T-helper 2 cell treated with Interferon-gamma antibody and Interleukin-4, amounts not matched to agents 5 μg/mL and 100 μg/mL, for 36 hours (primary cell): ENCODE data around the gene ANKRD39.

Source experiments
- DNase-seq: peaks from one replicate; pipeline ENCODE4 v3.0.0; 2021; ENCODE audit warnings: low spot score
- H3K27ac Mint-ChIP-seq: one replicate; pipeline ENCODE4 v1.8.0; 2021; ENCODE audit warnings: mild to moderate bottlenecking, mixed read lengths
- H3K27me3 Mint-ChIP-seq: one replicate; pipeline ENCODE4 v1.8.0; 2021; ENCODE audit warnings: low read depth, mixed read lengths
- H3K36me3 Mint-ChIP-seq: one replicate; pipeline ENCODE4 v1.8.0; 2021; ENCODE audit warnings: low read depth, mixed read lengths
- H3K4me1 Mint-ChIP-seq: one replicate; pipeline ENCODE4 v1.8.0; 2021; ENCODE audit warnings: low read depth, mixed read lengths
- H3K4me3 Mint-ChIP-seq: one replicate; pipeline ENCODE4 v1.8.0; 2022; ENCODE audit warnings: mild to moderate bottlenecking, moderate library complexity, mixed read lengths
- H3K9me3 Mint-ChIP-seq: one replicate; pipeline ENCODE4 v1.8.0; 2021; ENCODE audit warnings: mixed read lengths

The ANKRD39 gene

GRCh38 chr2:96826546-96827278, 31.1 kb downstream of the ANKRD39 start:
- no peak for DNase-seq
- no peaks in the 10 kb centered on the region for H3K9me3 Mint-ChIP-seq
- H3K27ac Mint-ChIP-seq: no peak overlapping the region
- H3K36me3 Mint-ChIP-seq: peaks cover 38% of the 10 kb centered on the region
- peaks cover under 1% of the 10 kb centered on the region for H3K4me1 Mint-ChIP-seq
- no peak overlapping the region for H3K4me3 Mint-ChIP-seq
- no peaks in the 10 kb centered on the region for H3K27me3 Mint-ChIP-seq

- H3K9me3 Mint-ChIP-seq: no peaks in the 10 kb centered on the region
- peaks cover 15% of the 10 kb centered on the region for H3K4me1 Mint-ChIP-seq
These were observed 32.8 kb downstream of the ANKRD39 start for GRCh38 chr2:96825057-96825456.

GRCh38 chr2:96824079-96824870, 33.5 kb downstream of the ANKRD39 start:
- Mint-ChIP-seq H3K9me3 (no peaks in the 10 kb centered on the region), H3K27me3 (no peaks in the 10 kb centered on the region), H3K4me1 (peaks cover 23% of the 10 kb centered on the region), H3K27ac (no peak overlapping the region), H3K36me3 (peaks cover 35% of the 10 kb centered on the region), H3K4me3 (no peak overlapping the region)
- no peak for DNase-seq

More at GRCh38 chr2:96825057-96825456, 32.8 kb downstream of the ANKRD39 start:
- H3K27ac Mint-ChIP-seq: no peak overlapping the region
- no peak for DNase-seq
- no peak overlapping the region for H3K4me3 Mint-ChIP-seq
- no peaks in the 10 kb centered on the region for H3K27me3 Mint-ChIP-seq
- peaks cover 35% of the 10 kb centered on the region for H3K36me3 Mint-ChIP-seq

GRCh38 chr2:96823198-96823597, 34.6 kb downstream of the ANKRD39 start:
- Mint-ChIP-seq H3K4me1 (peaks cover 34% of the 10 kb centered on the region), H3K27ac (no peak overlapping the region), H3K9me3 (no peaks in the 10 kb centered on the region), H3K27me3 (no peaks in the 10 kb centered on the region), H3K4me3 (no peak overlapping the region), H3K36me3 (peaks cover 35% of the 10 kb centered on the region)
- no peak for DNase-seq

- H3K4me3 Mint-ChIP-seq: no peak overlapping the region
- H3K36me3 Mint-ChIP-seq: peaks cover 34% of the 10 kb centered on the region
- no peaks in the 10 kb centered on the region for H3K9me3 Mint-ChIP-seq
- H3K27me3 Mint-ChIP-seq: no peaks in the 10 kb centered on the region
- no peak overlapping the region for H3K27ac Mint-ChIP-seq
- no peak for DNase-seq
- peaks cover 38% of the 10 kb centered on the region for H3K4me1 Mint-ChIP-seq
These were observed 35.0 kb downstream of the ANKRD39 start for GRCh38 chr2:96822786-96823185.

- Mint-ChIP-seq H3K27ac (peak overlapping the region; percentile 45), H3K27me3 (no peaks in the 10 kb centered on the region), H3K9me3 (no peaks in the 10 kb centered on the region), H3K4me3 (peak overlapping the region; percentile 5), H3K4me1 (peaks cover 43% of the 10 kb centered on the region), H3K36me3 (peaks cover 37% of the 10 kb centered on the region)
- DNase-seq: no peak
These were observed 36.6 kb downstream of the ANKRD39 start for GRCh38 chr2:96821113-96821675.

GRCh38 chr2:96819876-96820511, 37.8 kb downstream of the ANKRD39 start:
- H3K9me3 Mint-ChIP-seq: no peaks in the 10 kb centered on the region
- H3K27me3 Mint-ChIP-seq: no peaks in the 10 kb centered on the region
- H3K36me3 Mint-ChIP-seq: peaks cover 37% of the 10 kb centered on the region
- H3K27ac Mint-ChIP-seq: no peak overlapping the region
- no peak for DNase-seq
- peak overlapping the region; percentile 24 for H3K4me3 Mint-ChIP-seq
- H3K4me1 Mint-ChIP-seq: peaks cover 49% of the 10 kb centered on the region

- peak overlapping the region; percentile 79 for H3K4me3 Mint-ChIP-seq
- no peak overlapping the region for H3K27ac Mint-ChIP-seq
- DNase-seq: no peak
- H3K4me1 Mint-ChIP-seq: peaks cover 52% of the 10 kb centered on the region
- no peaks in the 10 kb centered on the region for H3K27me3 Mint-ChIP-seq
- H3K36me3 Mint-ChIP-seq: peaks cover 37% of the 10 kb centered on the region
- no peaks in the 10 kb centered on the region for H3K9me3 Mint-ChIP-seq
These were observed 38.5 kb downstream of the ANKRD39 start for GRCh38 chr2:96819128-96819875.

GRCh38 chr2:96817882-96818281, 39.9 kb downstream of the ANKRD39 start:
- H3K27me3 Mint-ChIP-seq: no peaks in the 10 kb centered on the region
- peak overlapping the region; percentile 53 for H3K27ac Mint-ChIP-seq
- no peaks in the 10 kb centered on the region for H3K9me3 Mint-ChIP-seq
- H3K36me3 Mint-ChIP-seq: peaks cover 35% of the 10 kb centered on the region
- no peak for DNase-seq
- H3K4me3 Mint-ChIP-seq: peak overlapping the region; percentile 79
- H3K4me1 Mint-ChIP-seq: peaks cover 56% of the 10 kb centered on the region

GRCh38 chr2:96816836-96817702, 40.7 kb downstream of the ANKRD39 start:
- H3K9me3 Mint-ChIP-seq: no peaks in the 10 kb centered on the region
- no peaks in the 10 kb centered on the region for H3K27me3 Mint-ChIP-seq
- H3K4me3 Mint-ChIP-seq: peak overlapping the region; percentile 79
- H3K36me3 Mint-ChIP-seq: peaks cover 31% of the 10 kb centered on the region
- H3K4me1 Mint-ChIP-seq: peaks cover 59% of the 10 kb centered on the region
- peak overlapping the region; percentile 20 for H3K27ac Mint-ChIP-seq
- no peak for DNase-seq

GRCh38 chr2:96816127-96816835, 41.5 kb downstream of the ANKRD39 start, which contains the start of gene CNNM3:
TSS of gene CNNM3 (plus strand) at chr2:96816268. CDS start at chr2:96816278, 10 bp downstream.
- Mint-ChIP-seq H3K4me1 (peaks cover 54% of the 10 kb centered on the region), H3K4me3 (peak within 1 kb of the TSS; percentile 92)

More at GRCh38 chr2:96816127-96816835, 41.5 kb downstream of the ANKRD39 start, which contains the start of gene CNNM3:
- H3K36me3 Mint-ChIP-seq: peaks cover 30% of the 10 kb centered on the region
- H3K27me3 Mint-ChIP-seq: no peaks in the 10 kb centered on the region
- DNase-seq: peak; percentile 98
- no peaks in the 10 kb centered on the region for H3K9me3 Mint-ChIP-seq
- peak within 1 kb of the TSS; percentile 51 for H3K27ac Mint-ChIP-seq
